Spleen (tissue), 7 donors: ENCODE results near the gene CHD5.

Experiments used
- POLR2AphosphoS5 ChIP-seq, 3 donors: sonication (generic); formaldehyde crosslinking; IDR thresholded peaks; one replicate each; pipeline ENCODE4 v1.5.1; 2017; ENCODE audit warnings: antibody characterized with exemption in 3 of 3
- TF ChIP-seq, protein P1 (sequence below), 11 experiments: fragments of 200-600 bp in 7 of 11; fragments of 450-650 bp in 4 of 11; sonication (generic) in 4 of 11; IDR thresholded peaks in 8 of 11; conservative IDR thresholded peaks in 3 of 11; 1 replicate in 7 of 11; 2 replicates in 4 of 11; pipeline versions ENCODE4 v1.4.0 to v1.8.0; 2016 to 2021; ENCODE audit warnings: antibody characterized with exemption in 11 of 11, inconsistent platforms in 4 of 11, mild to moderate bottlenecking in 1 of 11
- donor health status: DM: no; HTN: no; CAD: no; lungs with moderate emphysema.
- donor health status: DM: no; HTN: no; CAD: no.
- donor health status: DM: no; HTN: no; CAD: no.

DNA sequence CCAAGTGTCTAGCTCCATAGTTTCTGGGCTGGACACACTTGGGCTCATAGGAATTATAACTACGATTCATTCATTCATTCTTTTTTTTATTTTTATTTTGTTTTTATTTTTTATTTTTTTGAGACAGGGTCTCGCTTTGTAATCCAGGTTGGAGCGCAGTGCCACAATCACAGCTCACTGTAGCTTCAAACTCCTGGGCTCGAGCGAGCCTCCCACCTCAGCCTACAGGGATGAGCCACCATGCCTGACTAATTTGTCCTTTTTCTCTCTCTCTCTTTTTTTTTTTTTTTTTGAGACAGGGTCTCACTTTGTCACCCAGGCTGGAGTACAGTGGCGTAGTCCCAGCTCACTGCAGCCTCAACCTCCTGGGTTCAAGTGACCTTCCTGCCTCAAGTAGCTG lies 92.2 kb downstream of the CHD5 start:
- TF ChIP-seq, protein P1, sequence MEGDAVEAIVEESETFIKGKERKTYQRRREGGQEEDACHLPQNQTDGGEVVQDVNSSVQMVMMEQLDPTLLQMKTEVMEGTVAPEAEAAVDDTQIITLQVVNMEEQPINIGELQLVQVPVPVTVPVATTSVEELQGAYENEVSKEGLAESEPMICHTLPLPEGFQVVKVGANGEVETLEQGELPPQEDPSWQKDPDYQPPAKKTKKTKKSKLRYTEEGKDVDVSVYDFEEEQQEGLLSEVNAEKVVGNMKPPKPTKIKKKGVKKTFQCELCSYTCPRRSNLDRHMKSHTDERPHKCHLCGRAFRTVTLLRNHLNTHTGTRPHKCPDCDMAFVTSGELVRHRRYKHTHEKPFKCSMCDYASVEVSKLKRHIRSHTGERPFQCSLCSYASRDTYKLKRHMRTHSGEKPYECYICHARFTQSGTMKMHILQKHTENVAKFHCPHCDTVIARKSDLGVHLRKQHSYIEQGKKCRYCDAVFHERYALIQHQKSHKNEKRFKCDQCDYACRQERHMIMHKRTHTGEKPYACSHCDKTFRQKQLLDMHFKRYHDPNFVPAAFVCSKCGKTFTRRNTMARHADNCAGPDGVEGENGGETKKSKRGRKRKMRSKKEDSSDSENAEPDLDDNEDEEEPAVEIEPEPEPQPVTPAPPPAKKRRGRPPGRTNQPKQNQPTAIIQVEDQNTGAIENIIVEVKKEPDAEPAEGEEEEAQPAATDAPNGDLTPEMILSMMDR (IDR thresholded peaks at IDR 0.05 in 8 of 11, conservative IDR thresholded peaks at IDR 0.05 in 3 of 11): no peak
- TF ChIP-seq POLR2AphosphoS5 (IDR thresholded peaks at IDR 0.05): no peak
